Brain microvascular endothelial cell (primary cell): ENCODE data around the gene PPP1R14C.
A peak's percentile ranks its signal among the peaks of the same experiment; 100 is the strongest.

Experiments used
- DNase-seq: peaks from one replicate; pipeline ENCODE4 v3.0.0-alpha.2; 2020
- H3K27ac ChIP-seq: fragments of 250-450 bp; sonication (Bioruptor Pico); 2 replicates; pipeline ENCODE4 v1.5.1; 2020; ENCODE audit warnings: mild to moderate bottlenecking, moderate library complexity
- H3K27me3 ChIP-seq: fragments of 250-450 bp; sonication (Bioruptor Pico); replicated peaks from 2 replicates; pipeline ENCODE4 v1.5.1; 2020; ENCODE audit warnings: mild to moderate bottlenecking
- H3K36me3 ChIP-seq: fragments of 250-450 bp; sonication (Bioruptor Pico); replicated peaks from 2 replicates; pipeline ENCODE4 v1.5.1; 2020; ENCODE audit warnings: mild to moderate bottlenecking
- H3K4me3 ChIP-seq: 2 replicates; pipeline ENCODE4 v1.5.1; 2011; ENCODE audit warnings: low read depth, mild to moderate bottlenecking, control low read depth, low read length, moderate library complexity
- in situ Hi-C: cut with HindIII; loops from 2 replicates; pipeline ENCODE4 v1.10.0; 2017; ENCODE audit warnings: low sequenced_read_pairs, low pct_ligation_motif_present
- TF ChIP-seq, protein P1 (sequence below): IDR thresholded peaks from 2 replicates; pipeline ENCODE4 v1.5.1; 2011; ENCODE audit warnings: low read depth, mild to moderate bottlenecking, moderate library complexity, low read length, control low read depth, inconsistent platforms; ENCODE audit errors: missing control alignments

Gene PPP1R14C

DNA sequence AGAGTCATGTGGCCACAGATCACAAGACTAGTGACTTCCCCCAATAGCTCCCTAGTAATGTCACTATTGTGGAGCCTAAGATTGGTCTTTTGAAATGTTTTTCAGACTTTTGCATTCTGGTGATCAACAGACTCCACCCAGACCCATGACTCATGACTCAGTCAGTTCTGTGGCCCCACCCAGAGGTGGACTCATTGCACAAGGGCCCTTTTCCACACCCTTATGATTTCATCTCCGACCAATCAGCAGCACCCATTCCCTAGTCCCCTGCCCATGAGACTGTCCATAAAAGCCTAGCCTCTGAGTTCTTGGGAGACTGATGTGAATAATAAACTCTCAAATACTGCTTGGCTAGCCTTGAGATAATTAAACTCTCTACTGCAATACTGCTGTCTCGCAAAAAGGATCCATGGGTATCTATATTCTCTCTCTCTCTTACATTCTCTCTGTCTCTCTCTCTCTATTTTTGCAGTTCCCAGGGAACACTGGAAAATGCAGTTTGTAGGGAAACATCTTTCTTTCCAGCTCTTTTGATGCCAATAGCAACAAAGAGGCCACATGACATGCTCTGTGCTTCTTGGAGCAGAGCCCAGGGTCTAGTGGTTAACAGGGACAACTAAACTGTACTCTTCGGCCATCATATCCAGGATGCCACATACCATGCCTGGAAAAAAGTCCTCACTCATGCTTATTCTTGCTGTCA lies 154.6 kb downstream of the PPP1R14C start:
- DNase-seq, result peak; percentile 87
- no peaks in the 10 kb centered on the region for H3K36me3 ChIP-seq
- in situ Hi-C loops, result no loop called here
- H3K27me3 ChIP-seq, result no peaks in the 10 kb centered on the region
- peak overlapping the region; percentile 89 for H3K27ac ChIP-seq
- H3K4me3 ChIP-seq, result no peak overlapping the region
- TF ChIP-seq, protein P1, sequence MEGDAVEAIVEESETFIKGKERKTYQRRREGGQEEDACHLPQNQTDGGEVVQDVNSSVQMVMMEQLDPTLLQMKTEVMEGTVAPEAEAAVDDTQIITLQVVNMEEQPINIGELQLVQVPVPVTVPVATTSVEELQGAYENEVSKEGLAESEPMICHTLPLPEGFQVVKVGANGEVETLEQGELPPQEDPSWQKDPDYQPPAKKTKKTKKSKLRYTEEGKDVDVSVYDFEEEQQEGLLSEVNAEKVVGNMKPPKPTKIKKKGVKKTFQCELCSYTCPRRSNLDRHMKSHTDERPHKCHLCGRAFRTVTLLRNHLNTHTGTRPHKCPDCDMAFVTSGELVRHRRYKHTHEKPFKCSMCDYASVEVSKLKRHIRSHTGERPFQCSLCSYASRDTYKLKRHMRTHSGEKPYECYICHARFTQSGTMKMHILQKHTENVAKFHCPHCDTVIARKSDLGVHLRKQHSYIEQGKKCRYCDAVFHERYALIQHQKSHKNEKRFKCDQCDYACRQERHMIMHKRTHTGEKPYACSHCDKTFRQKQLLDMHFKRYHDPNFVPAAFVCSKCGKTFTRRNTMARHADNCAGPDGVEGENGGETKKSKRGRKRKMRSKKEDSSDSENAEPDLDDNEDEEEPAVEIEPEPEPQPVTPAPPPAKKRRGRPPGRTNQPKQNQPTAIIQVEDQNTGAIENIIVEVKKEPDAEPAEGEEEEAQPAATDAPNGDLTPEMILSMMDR, result no peak

DNA sequence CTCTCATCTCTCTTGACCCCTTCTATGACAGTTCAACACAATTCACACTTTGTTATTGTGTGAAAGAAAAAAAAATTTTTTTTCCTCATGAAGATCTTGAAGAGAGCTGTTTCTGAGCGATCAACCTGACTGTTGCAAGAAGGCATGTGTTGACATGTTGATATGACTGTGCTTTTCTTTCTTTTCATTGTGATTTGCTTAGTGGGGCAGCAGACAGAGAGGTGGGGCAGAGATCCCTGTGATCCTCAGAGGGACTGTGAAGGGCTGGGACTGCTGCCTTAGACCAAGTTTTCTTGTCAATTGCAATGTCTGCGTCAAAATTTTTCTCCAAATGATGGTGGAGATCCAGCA lies 155.2 kb downstream of the PPP1R14C start:
- Histone ChIP-seq H3K27ac (peak overlapping the region; percentile 89), H3K27me3 (no peaks in the 10 kb centered on the region), H3K36me3 (no peaks in the 10 kb centered on the region), H3K4me3 (no peak overlapping the region)
- in situ Hi-C loops, result no loop called here
- TF ChIP-seq, protein P1, result no peak
- DNase-seq, result no peak

DNA sequence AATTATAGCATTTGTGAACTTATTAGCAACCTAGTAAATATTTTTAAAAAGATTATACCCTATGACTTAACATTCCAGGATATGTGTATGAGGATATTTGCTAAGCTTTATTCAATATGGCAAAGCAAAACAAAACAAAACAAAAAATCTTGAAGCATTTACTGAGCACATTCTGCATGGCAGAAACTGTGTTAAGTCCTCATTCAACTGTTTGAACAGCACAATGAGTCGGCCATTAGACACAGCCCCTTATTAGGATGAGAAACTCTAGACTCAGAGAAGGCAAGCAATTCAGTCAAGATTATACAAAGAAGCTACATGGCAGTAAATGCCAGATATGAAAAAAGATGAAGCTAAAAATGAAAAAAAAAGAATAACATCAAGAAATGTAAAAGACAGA lies 155.8 kb downstream of the PPP1R14C start:
- no peaks in the 10 kb centered on the region for H3K27me3 ChIP-seq
- no peaks in the 10 kb centered on the region for H3K36me3 ChIP-seq
- in situ Hi-C loops, result no loop called here
- no peak for DNase-seq
- H3K27ac ChIP-seq, result no peak overlapping the region
- H3K4me3 ChIP-seq, result no peak overlapping the region
- TF ChIP-seq, protein P1, result no peak
